PC-3 (cell line): ENCODE measurements around the gene ECEL1.

ENCODE experiments used
- EZH2 ChIP-seq: fragments of 300-600 bp; sonication (generic); IDR thresholded peaks from one replicate; pipeline ENCODE4 v1.6.1; 2017; ENCODE audit warnings: antibody characterized with exemption, mild to moderate bottlenecking, low read length; ENCODE audit not compliant: unreplicated experiment
- TF ChIP-seq, protein P1 (sequence below): fragments of 300-600 bp; sonication (generic); conservative IDR thresholded peaks from 2 replicates; pipeline ENCODE4 v1.5.1; 2017; ENCODE audit warnings: antibody characterized with exemption, low read depth, mild to moderate bottlenecking, low read length

- TF ChIP-seq, protein P1, sequence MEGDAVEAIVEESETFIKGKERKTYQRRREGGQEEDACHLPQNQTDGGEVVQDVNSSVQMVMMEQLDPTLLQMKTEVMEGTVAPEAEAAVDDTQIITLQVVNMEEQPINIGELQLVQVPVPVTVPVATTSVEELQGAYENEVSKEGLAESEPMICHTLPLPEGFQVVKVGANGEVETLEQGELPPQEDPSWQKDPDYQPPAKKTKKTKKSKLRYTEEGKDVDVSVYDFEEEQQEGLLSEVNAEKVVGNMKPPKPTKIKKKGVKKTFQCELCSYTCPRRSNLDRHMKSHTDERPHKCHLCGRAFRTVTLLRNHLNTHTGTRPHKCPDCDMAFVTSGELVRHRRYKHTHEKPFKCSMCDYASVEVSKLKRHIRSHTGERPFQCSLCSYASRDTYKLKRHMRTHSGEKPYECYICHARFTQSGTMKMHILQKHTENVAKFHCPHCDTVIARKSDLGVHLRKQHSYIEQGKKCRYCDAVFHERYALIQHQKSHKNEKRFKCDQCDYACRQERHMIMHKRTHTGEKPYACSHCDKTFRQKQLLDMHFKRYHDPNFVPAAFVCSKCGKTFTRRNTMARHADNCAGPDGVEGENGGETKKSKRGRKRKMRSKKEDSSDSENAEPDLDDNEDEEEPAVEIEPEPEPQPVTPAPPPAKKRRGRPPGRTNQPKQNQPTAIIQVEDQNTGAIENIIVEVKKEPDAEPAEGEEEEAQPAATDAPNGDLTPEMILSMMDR, result no peak
- TF ChIP-seq EZH2, result no peak
Measured at GRCh38 chr2:232456296-232457120, 31.1 kb downstream of the ECEL1 start.
